H1 (cell line): ENCODE measurements around the gene FOXA3. TPM values are rescaled to one million over a fixed set of nuclear protein-coding genes. Genes with fewer than 3 reads are reported as not detected.
A peak's percentile ranks its signal among the peaks of the same experiment; 100 is the strongest.

Experiments
- CTCF ChIA-PET: fragments of 300-600 bp; sonication (Branson Sonifier 250); formaldehyde crosslinking; loops from one replicate; lab custom pipeline; 2021; ENCODE audit not compliant: partially characterized antibody; lab: Charles Lee
- POLR2A ChIA-PET: fragments of 300-600 bp; sonication (Branson Sonifier 250); formaldehyde crosslinking; loops from one replicate; lab custom pipeline; 2021; ENCODE audit warnings: inconsistent platforms; ENCODE audit not compliant: partially characterized antibody; lab: Charles Lee
- DNase-seq, 2 experiments: peaks; one replicate each; pipeline versions ENCODE4 v3.0.0 to v3.0.0-alpha.2; 2010 to 2022; ENCODE audit warnings: low spot score in 2 of 2, low read depth in 1 of 2, mixed read lengths in 1 of 2
- FAIRE-seq: peaks from 2 replicates; lab custom pipeline; 2011; peaks lifted over from hg19 to GRCh38; lab: Jason Lieb, UNC
- H2AFZ ChIP-seq: 2 replicates; pipeline ENCODE4 v1.8.1; 2012; ENCODE audit warnings: low read length, inconsistent platforms
- H2AK5ac ChIP-seq: 2 replicates; pipeline ENCODE4 v1.6.1; 2013; ENCODE audit warnings: low read depth, low read length
- H2BK120ac ChIP-seq: replicated peaks from 2 replicates; pipeline ENCODE3; 2013; ENCODE audit warnings: low read depth, low read length, inconsistent platforms
- H2BK12ac ChIP-seq: 2 replicates; pipeline ENCODE4 v1.6.1; 2013; ENCODE audit warnings: low read depth, low read length
- H2BK15ac ChIP-seq: 2 replicates; pipeline ENCODE4 v1.6.1; 2013; ENCODE audit warnings: low read length
- H2BK20ac ChIP-seq: 2 replicates; pipeline ENCODE4 v1.6.1; 2013; ENCODE audit warnings: low read length
- H2BK5ac ChIP-seq: 2 replicates; pipeline ENCODE4 v1.6.1; 2013; ENCODE audit warnings: low read depth, low read length
- H3K14ac ChIP-seq: 2 replicates; pipeline ENCODE4 v1.6.1; 2013; ENCODE audit warnings: inconsistent platforms; ENCODE audit not compliant: insufficient read length
- H3K18ac ChIP-seq: 2 replicates; pipeline ENCODE4 v1.6.1; 2013; ENCODE audit warnings: low read length; ENCODE audit errors: extremely low read depth
- H3K23ac ChIP-seq: 2 replicates; pipeline ENCODE4 v1.6.1; 2013; ENCODE audit warnings: inconsistent platforms; ENCODE audit not compliant: insufficient read length
- H3K23me2 ChIP-seq: 2 replicates; pipeline ENCODE4 v1.6.1; 2013; ENCODE audit warnings: low read depth, low read length
- H3K27ac ChIP-seq: 2 replicates; pipeline ENCODE4 v1.6.1; 2011; ENCODE audit warnings: low read depth, low read length, inconsistent platforms
- H3K27me3 ChIP-seq, 4 experiments: replicated peaks in 1 of 4; 1 replicate in 1 of 4; 2 replicates in 3 of 4; pipeline versions ENCODE4 v1.6.1 to v1.8.1; 2011 to 2013; ENCODE audit warnings: low read length in 3 of 4, mild to moderate bottlenecking in 3 of 4, inconsistent platforms in 2 of 4, mixed read lengths in 2 of 4, moderate library complexity in 1 of 4; ENCODE audit not compliant: control insufficient read depth in 3 of 4, insufficient read depth in 3 of 4; ENCODE audit errors: extremely low read depth in 1 of 4
- H3K36me3 ChIP-seq, 4 experiments: 2 replicates each; pipeline versions ENCODE4 v1.6.1 to v1.8.1; 2011 to 2013; ENCODE audit warnings: mild to moderate bottlenecking in 4 of 4, low read length in 3 of 4, moderate library complexity in 2 of 4, control low read depth in 1 of 4, inconsistent platforms in 1 of 4; ENCODE audit not compliant: insufficient read depth in 4 of 4, control insufficient read depth in 2 of 4
- H3K4ac ChIP-seq: replicated peaks from 2 replicates; pipeline ENCODE3; 2013; ENCODE audit warnings: low read length, low read depth, mixed read lengths, inconsistent platforms; ENCODE audit not compliant: insufficient read length
- H3K4me1 ChIP-seq, 4 experiments: replicated peaks in 1 of 4; 1 replicate in 1 of 4; 2 replicates in 3 of 4; pipeline versions ENCODE4 v1.6.1 to v1.8.1; 2011 to 2013; ENCODE audit warnings: low read length in 3 of 4, inconsistent platforms in 2 of 4, mixed read lengths in 1 of 4; ENCODE audit not compliant: insufficient read depth in 4 of 4, control insufficient read depth in 3 of 4
- H3K4me2 ChIP-seq, 2 experiments: 2 replicates each; pipeline versions ENCODE4 v1.6.1 to v1.8.1; 2011 to 2013; ENCODE audit warnings: low read depth in 2 of 2, low read length in 2 of 2, control low read depth in 1 of 2, inconsistent platforms in 1 of 2, mild to moderate bottlenecking in 1 of 2; ENCODE audit not compliant: insufficient read depth in 1 of 2
- H3K4me3 ChIP-seq, 4 experiments: fragments of 200-600, 300-600 bp in 1 of 4; sonication (generic), shearing (Covaris generic), sonication (Bioruptor Twin) in 1 of 4; 2 replicates each; pipeline versions ENCODE4 v1.5.1 to v1.8.1; 2011 to 2016; ENCODE audit warnings: low read length in 4 of 4, low read depth in 3 of 4, control low read depth in 2 of 4, inconsistent platforms in 2 of 4, mild to moderate bottlenecking in 2 of 4, mixed read lengths in 1 of 4, moderate library complexity in 1 of 4; ENCODE audit not compliant: insufficient read depth in 2 of 4; ENCODE audit errors: extremely low read depth in 1 of 4
- H3K56ac ChIP-seq: replicated peaks from 2 replicates; pipeline ENCODE3; 2013; ENCODE audit warnings: low read depth, mild to moderate bottlenecking, mixed read lengths, low read length, inconsistent platforms; ENCODE audit not compliant: insufficient read length
- H3K79me1 ChIP-seq: 2 replicates; pipeline ENCODE4 v1.6.1; 2013; ENCODE audit warnings: low read depth, low read length, control low read depth
- H3K79me2 ChIP-seq, 2 experiments: 2 replicates each; pipeline versions ENCODE4 v1.6.1 to v1.8.1; 2012 to 2013; ENCODE audit warnings: low read length in 2 of 2, mild to moderate bottlenecking in 2 of 2, inconsistent platforms in 1 of 2; ENCODE audit not compliant: insufficient read depth in 2 of 2, control insufficient read depth in 1 of 2
- H3K9ac ChIP-seq, 4 experiments: replicated peaks in 1 of 4; 1 replicate in 1 of 4; 2 replicates in 3 of 4; pipeline versions ENCODE4 v1.6.1 to v1.8.1; 2011 to 2013; ENCODE audit warnings: low read depth in 3 of 4, low read length in 3 of 4, control low read depth in 2 of 4, mild to moderate bottlenecking in 2 of 4, moderate library complexity in 2 of 4, inconsistent platforms in 1 of 4; ENCODE audit errors: extremely low read depth in 1 of 4
- H3K9me3 ChIP-seq, 2 experiments: 2 replicates each; pipeline versions ENCODE4 v1.6.1 to v1.8.1; 2012 to 2013; ENCODE audit warnings: mild to moderate bottlenecking in 2 of 2, moderate library complexity in 2 of 2, control low read depth in 1 of 2, inconsistent platforms in 1 of 2, low read depth in 1 of 2, low read length in 1 of 2, mixed read lengths in 1 of 2; ENCODE audit not compliant: insufficient read depth in 2 of 2
- H4K20me1 ChIP-seq, 2 experiments: replicated peaks in 1 of 2; 2 replicates each; pipeline versions ENCODE3 to v1.8.1; 2011 to 2013; ENCODE audit warnings: inconsistent platforms in 2 of 2, low read length in 2 of 2, mild to moderate bottlenecking in 1 of 2; ENCODE audit not compliant: insufficient read depth in 2 of 2, control insufficient read depth in 1 of 2
- H4K5ac ChIP-seq: 2 replicates; pipeline ENCODE4 v1.6.1; 2013; ENCODE audit warnings: low read length, low read depth, mixed read lengths, inconsistent platforms; ENCODE audit not compliant: insufficient read length
- H4K8ac ChIP-seq: 2 replicates; pipeline ENCODE4 v1.8.0; 2013; ENCODE audit warnings: mild to moderate bottlenecking, moderate library complexity, low read length, inconsistent platforms; ENCODE audit not compliant: insufficient read depth; ENCODE audit errors: extremely low read depth
- H4K91ac ChIP-seq: replicated peaks from 2 replicates; pipeline ENCODE3; 2013; ENCODE audit warnings: low read length, mixed read lengths, inconsistent platforms; ENCODE audit not compliant: insufficient read length
- CEBPB ChIP-seq: IDR thresholded peaks from 2 replicates; pipeline ENCODE4 v1.6.1; 2012; ENCODE audit warnings: low read depth, low read length
- CTCF ChIP-seq, 3 experiments: IDR thresholded peaks; 1 replicate in 2 of 3; 2 replicates in 1 of 3; pipeline versions ENCODE4 v1.5.1 to v1.6.1; 2011; ENCODE audit warnings: low read length in 3 of 3, mild to moderate bottlenecking in 3 of 3, inconsistent platforms in 2 of 3, low read depth in 1 of 3, moderate library complexity in 1 of 3; ENCODE audit not compliant: insufficient read depth in 1 of 3; ENCODE audit errors: control extremely low read depth in 1 of 3
- HDAC2 ChIP-seq, 2 experiments: fragments of 300-600 bp in 1 of 2; sonication (generic) in 1 of 2; IDR thresholded peaks; 2 replicates each; pipeline ENCODE4 v1.6.1; 2011 to 2012; ENCODE audit warnings: low read depth in 2 of 2, low read length in 2 of 2, mild to moderate bottlenecking in 2 of 2, moderate library complexity in 2 of 2, borderline replicate concordance in 1 of 2, inconsistent platforms in 1 of 2
- JUN ChIP-seq: IDR thresholded peaks from 2 replicates; pipeline ENCODE4 v1.6.1; 2011; ENCODE audit warnings: low read depth, mild to moderate bottlenecking, improper control_type of control experiment, low read length
- JUND ChIP-seq: IDR thresholded peaks from 2 replicates; pipeline ENCODE4 v1.6.1; 2011; ENCODE audit warnings: mild to moderate bottlenecking, improper control_type of control experiment, low read length
- KDM4A ChIP-seq: IDR thresholded peaks from one replicate; pipeline ENCODE4 v1.7.1; 2012; ENCODE audit warnings: low read depth, mild to moderate bottlenecking, moderate library complexity, low read length, inconsistent platforms; ENCODE audit not compliant: severe bottlenecking
- NRF1 ChIP-seq: IDR thresholded peaks from 2 replicates; pipeline ENCODE4 v1.6.1; 2011; ENCODE audit warnings: mild to moderate bottlenecking, low read depth, low read length, improper control_type of control experiment
- POLR2AphosphoS5 ChIP-seq: IDR thresholded peaks from 2 replicates; pipeline ENCODE4 v1.6.1; 2011; ENCODE audit warnings: low read depth, low read length
- SUZ12 ChIP-seq: fragments of 200-600 bp; sonication (generic); IDR thresholded peaks from 2 replicates; pipeline ENCODE4 v1.6.1; 2012; ENCODE audit warnings: mild to moderate bottlenecking, inconsistent platforms, low read length, moderate library complexity, mixed read lengths
- WGBS, 2 experiments: shearing (Covaris generic) in 1 of 2; methylation state at CpG; one replicate each; pipeline versions ENCODE4 v1.1.6 to v1.1.7; 2013 to 2015; ENCODE audit warnings: low lambda C conversion rate in 2 of 2, mixed read lengths in 2 of 2, inconsistent platforms in 1 of 2, low coverage in 1 of 2, missing lambda C conversion rate in 1 of 2; ENCODE audit not compliant: insufficient replicate concordance in 2 of 2, insufficient coverage in 1 of 2, insufficient read length in 1 of 2; ENCODE audit errors: extremely low coverage in 1 of 2, missing lambda C conversion rate in 1 of 2; 5-methylcytosine and 5-hydroxymethylcytosine counted together
- polyA plus RNA-seq, 7 experiments: library from polyadenylated mRNA; depleted of rRNA in 3 of 7; stranded (reverse) in 5 of 7; unstranded in 2 of 7; fragments of >200 nt in 5 of 7; fragments of 200-250 nt in 2 of 7; gene quantifications; 1 replicate in 5 of 7; 2 replicates in 1 of 7; 4 replicates in 1 of 7; pipeline versions ENCODE4 v1.2.1 to v1.2.3, GENCODE V29; 2011 to 2013; ENCODE audit warnings: missing spikeins in 2 of 7, mixed read lengths in 2 of 7
- total RNA-seq: library from RNA; stranded (reverse); fragmentation: NEBNext Ultra II Directional; extraction: Animal tissue kit (Norgen Biotek cat#: 25700); gene quantifications from 2 replicates; pipeline ENCODE4 v1.2.1, GENCODE V29; 2021

The FOXA3 gene
- total and polyA plus RNA-seq, 2 of the 8 experiments (the other 6 are each of a cell fraction or from before 2014, with no cell fraction given) = 20.2 to 49.1 TPM

- Histone ChIP-seq H3K9ac (no peak overlapping the region), H4K20me1 (peaks cover 5 to 19% of the 10 kb centered on the region in 2 experiments), H2BK120ac (no peak overlapping the region), H2BK20ac (no peak overlapping the region), H3K27ac (no peak overlapping the region), H2BK5ac (no peak overlapping the region; the same call in 1 of the 2 replicates), H3K4ac (no peak overlapping the region), H3K79me1 (no peaks in the 10 kb centered on the region), H3K23ac (no peak overlapping the region), H3K56ac (no peak overlapping the region), H3K4me2 (no peak overlapping the region), H3K4me3 (no peak overlapping the region), H3K23me2 (0 out of 2 replicates have a peak, but pooled peaks cover 1% of the 10 kb centered on the region), H4K5ac (no peak overlapping the region), H3K14ac (no peak overlapping the region), H4K91ac (no peak overlapping the region), H3K9me3 (no peaks in the 10 kb centered on the region), H3K79me2 (no peaks in the 10 kb centered on the region), H3K36me3 (peaks cover 53 to 76% (median 74%) of the 10 kb centered on the region in 4 experiments), H4K8ac (no peak overlapping the region), H2BK12ac (no peak overlapping the region), H3K18ac (no peak overlapping the region), H3K4me1 (no peaks in the 10 kb centered on the region), H2BK15ac (no peak overlapping the region), H3K27me3 (no peaks in the 10 kb centered on the region), H2AK5ac (no peak overlapping the region), H2AFZ (no peak overlapping the region)
- 93% methylated on average over 16 of the region's 16 CpGs; no CpG with 5 or more reads in 1 of the 2 experiments for WGBS, 2 experiments
- no peak for DNase-seq
- TF ChIP-seq KDM4A (no peak), NRF1 (no peak), SUZ12 (no peak), CEBPB (no peak), POLR2AphosphoS5 (peak; percentile 24; the same call in 1 of the 2 replicates), JUND (no peak), JUN (no peak), CTCF (IDR thresholded peaks at IDR 0.05; ENCODE audit: control extremely low read depth in 1 of 3, insufficient read depth in 1 of 3, low read depth in 1 of 3, low read length in 3 of 3) (peak in 1 of 3 experiments; percentile 2; a peak in 1 of 4 replicates), HDAC2 (IDR thresholded peaks at IDR 0.05; ENCODE audit: borderline replicate concordance in 1 of 2, low read depth in 2 of 2, low read length in 2 of 2) (no peak)
- CTCF ChIA-PET = interaction anchor here (0.6 to 5.3 kb wide), 9 partner anchors 10 to 1593 kb away, joined by 3 to 42 read pairs (median 4); no protein-coding TSS in a partner anchor
- FAIRE-seq = no peak
- POLR2A ChIA-PET = interaction anchor here (1.0 to 3.6 kb wide), 10 partner anchors 9 to 58 kb away, joined by 3 to 22 read pairs (median 3); partner anchors contain the start of gene SIX5
These were observed 36.5 kb upstream of the FOXA3 start for GRCh38 chr19:45827459-45828093.
